Breast epithelium (tissue), 3 donors: Measurements from ENCODE around the gene CYP1B1.

Experiments used
- POLR2A ChIP-seq: fragments of 450-650 bp; IDR thresholded peaks from one replicate; pipeline ENCODE4 v1.6.1; 2016; ENCODE audit warnings: antibody characterized with exemption, mild to moderate bottlenecking, moderate library complexity
- POLR2AphosphoS5 ChIP-seq, 3 donors: sonication (generic); formaldehyde crosslinking; IDR thresholded peaks; one replicate each; pipeline ENCODE4 v1.6.1; 2017; ENCODE audit warnings: antibody characterized with exemption in 3 of 3
- TF ChIP-seq, protein P1 (sequence below), 3 donors: fragments of 450-650 bp; IDR thresholded peaks; one replicate each; pipeline ENCODE4 v1.5.1; 2016 to 2017; ENCODE audit warnings: antibody characterized with exemption in 3 of 3, mild to moderate bottlenecking in 3 of 3, moderate library complexity in 3 of 3

DNA sequence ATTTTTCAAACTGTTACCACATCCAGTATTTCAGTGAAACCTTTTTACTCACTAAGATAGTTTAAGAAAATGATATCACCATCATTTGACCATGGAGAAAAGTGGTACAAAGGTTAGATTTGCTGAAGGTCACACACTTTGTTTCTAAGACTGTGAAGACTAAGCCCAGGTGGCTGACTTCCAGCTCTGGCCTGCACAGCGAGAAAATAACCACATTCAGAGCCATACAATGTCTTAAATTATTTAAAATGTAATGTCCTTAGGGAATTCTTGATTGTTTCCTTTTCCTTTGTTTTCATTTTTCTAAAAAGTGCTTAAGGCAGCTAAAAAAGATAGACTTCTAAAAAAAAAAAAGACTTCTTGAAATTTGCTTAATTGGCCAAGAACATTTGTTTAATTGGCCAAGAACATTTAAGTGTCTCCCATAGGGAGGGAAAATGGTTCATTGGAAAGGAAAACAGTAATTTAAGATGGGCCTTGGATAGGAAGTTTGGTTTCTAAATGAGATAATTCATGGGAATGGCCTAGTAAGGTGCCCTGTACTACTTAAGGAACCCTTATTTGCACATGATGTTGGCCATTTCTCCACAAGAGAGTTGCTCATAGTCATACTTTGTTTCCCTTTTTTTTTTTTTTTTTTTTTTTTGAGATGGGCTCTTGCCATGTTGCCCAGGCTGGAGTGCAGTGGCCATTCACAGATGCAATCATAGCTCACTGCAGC is 45.2 kb downstream of the CYP1B1 start:
- TF ChIP-seq, protein P1, sequence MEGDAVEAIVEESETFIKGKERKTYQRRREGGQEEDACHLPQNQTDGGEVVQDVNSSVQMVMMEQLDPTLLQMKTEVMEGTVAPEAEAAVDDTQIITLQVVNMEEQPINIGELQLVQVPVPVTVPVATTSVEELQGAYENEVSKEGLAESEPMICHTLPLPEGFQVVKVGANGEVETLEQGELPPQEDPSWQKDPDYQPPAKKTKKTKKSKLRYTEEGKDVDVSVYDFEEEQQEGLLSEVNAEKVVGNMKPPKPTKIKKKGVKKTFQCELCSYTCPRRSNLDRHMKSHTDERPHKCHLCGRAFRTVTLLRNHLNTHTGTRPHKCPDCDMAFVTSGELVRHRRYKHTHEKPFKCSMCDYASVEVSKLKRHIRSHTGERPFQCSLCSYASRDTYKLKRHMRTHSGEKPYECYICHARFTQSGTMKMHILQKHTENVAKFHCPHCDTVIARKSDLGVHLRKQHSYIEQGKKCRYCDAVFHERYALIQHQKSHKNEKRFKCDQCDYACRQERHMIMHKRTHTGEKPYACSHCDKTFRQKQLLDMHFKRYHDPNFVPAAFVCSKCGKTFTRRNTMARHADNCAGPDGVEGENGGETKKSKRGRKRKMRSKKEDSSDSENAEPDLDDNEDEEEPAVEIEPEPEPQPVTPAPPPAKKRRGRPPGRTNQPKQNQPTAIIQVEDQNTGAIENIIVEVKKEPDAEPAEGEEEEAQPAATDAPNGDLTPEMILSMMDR (IDR thresholded peaks at IDR 0.05) = no peak
- TF ChIP-seq POLR2A (no peak), POLR2AphosphoS5 (IDR thresholded peaks at IDR 0.05) (no peak)
